Ishikawa (cell line): Measurements from ENCODE around the gene NRG3.

Experiments
- CEBPB ChIP-seq: IDR thresholded peaks from 2 replicates; pipeline ENCODE4 v1.6.1; 2012
- CREB1 ChIP-seq: IDR thresholded peaks from 2 replicates; pipeline ENCODE4 v1.6.1; 2012; ENCODE audit warnings: low read depth
- EGR1 ChIP-seq: IDR thresholded peaks from 2 replicates; pipeline ENCODE4 v1.6.1; 2012
- EP300 ChIP-seq: IDR thresholded peaks from 2 replicates; pipeline ENCODE4 v1.6.1; 2012; ENCODE audit warnings: borderline replicate concordance
- MAX ChIP-seq: IDR thresholded peaks from 2 replicates; pipeline ENCODE4 v1.6.1; 2012
- NFIC ChIP-seq: IDR thresholded peaks from 2 replicates; pipeline ENCODE4 v1.6.1; 2012
- RAD21 ChIP-seq: IDR thresholded peaks from 2 replicates; pipeline ENCODE4 v1.6.1; 2012; ENCODE audit warnings: low read depth
- TAF1 ChIP-seq: IDR thresholded peaks from 2 replicates; pipeline ENCODE4 v1.6.1; 2012; ENCODE audit warnings: low read depth, mild to moderate bottlenecking
- TEAD4 ChIP-seq: IDR thresholded peaks from 2 replicates; pipeline ENCODE4 v1.6.1; 2012
- YY1 ChIP-seq: IDR thresholded peaks from 2 replicates; pipeline ENCODE4 v1.6.1; 2012; ENCODE audit warnings: low read depth
- ZBTB7A ChIP-seq: IDR thresholded peaks from 2 replicates; pipeline ENCODE4 v1.6.1; 2012; ENCODE audit warnings: low read depth
- TF ChIP-seq, protein P1 (sequence below): IDR thresholded peaks from 2 replicates; pipeline ENCODE4 v1.6.1; 2012; ENCODE audit warnings: low read depth, mild to moderate bottlenecking

- TF ChIP-seq, protein P1, sequence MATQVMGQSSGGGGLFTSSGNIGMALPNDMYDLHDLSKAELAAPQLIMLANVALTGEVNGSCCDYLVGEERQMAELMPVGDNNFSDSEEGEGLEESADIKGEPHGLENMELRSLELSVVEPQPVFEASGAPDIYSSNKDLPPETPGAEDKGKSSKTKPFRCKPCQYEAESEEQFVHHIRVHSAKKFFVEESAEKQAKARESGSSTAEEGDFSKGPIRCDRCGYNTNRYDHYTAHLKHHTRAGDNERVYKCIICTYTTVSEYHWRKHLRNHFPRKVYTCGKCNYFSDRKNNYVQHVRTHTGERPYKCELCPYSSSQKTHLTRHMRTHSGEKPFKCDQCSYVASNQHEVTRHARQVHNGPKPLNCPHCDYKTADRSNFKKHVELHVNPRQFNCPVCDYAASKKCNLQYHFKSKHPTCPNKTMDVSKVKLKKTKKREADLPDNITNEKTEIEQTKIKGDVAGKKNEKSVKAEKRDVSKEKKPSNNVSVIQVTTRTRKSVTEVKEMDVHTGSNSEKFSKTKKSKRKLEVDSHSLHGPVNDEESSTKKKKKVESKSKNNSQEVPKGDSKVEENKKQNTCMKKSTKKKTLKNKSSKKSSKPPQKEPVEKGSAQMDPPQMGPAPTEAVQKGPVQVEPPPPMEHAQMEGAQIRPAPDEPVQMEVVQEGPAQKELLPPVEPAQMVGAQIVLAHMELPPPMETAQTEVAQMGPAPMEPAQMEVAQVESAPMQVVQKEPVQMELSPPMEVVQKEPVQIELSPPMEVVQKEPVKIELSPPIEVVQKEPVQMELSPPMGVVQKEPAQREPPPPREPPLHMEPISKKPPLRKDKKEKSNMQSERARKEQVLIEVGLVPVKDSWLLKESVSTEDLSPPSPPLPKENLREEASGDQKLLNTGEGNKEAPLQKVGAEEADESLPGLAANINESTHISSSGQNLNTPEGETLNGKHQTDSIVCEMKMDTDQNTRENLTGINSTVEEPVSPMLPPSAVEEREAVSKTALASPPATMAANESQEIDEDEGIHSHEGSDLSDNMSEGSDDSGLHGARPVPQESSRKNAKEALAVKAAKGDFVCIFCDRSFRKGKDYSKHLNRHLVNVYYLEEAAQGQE: no peak
- TF ChIP-seq CREB1 (no peak), TAF1 (no peak), EP300 (no peak), NFIC (no peak), YY1 (no peak), CEBPB (no peak), EGR1 (no peak), RAD21 (no peak), MAX (no peak), TEAD4 (no peak), ZBTB7A (no peak)
Observed at GRCh38 chr10:82288461-82288881, 413.5 kb downstream of the NRG3 start.
